HG02884 (cell line): Measurements from ENCODE around the gene DCP2.

ENCODE experiments used
- ATAC-seq: cut with Tn5 transposase; IDR thresholded peaks from one replicate; pipeline ENCODE4 v1.9.1; 2021; ENCODE audit warnings: mild to moderate bottlenecking, moderate library complexity; ENCODE audit not compliant: unreplicated experiment

Gene DCP2

GRCh38 chr5:113042491-113043243 lies 66.1 kb downstream of the DCP2 start:
- no peak for ATAC-seq

DNA sequence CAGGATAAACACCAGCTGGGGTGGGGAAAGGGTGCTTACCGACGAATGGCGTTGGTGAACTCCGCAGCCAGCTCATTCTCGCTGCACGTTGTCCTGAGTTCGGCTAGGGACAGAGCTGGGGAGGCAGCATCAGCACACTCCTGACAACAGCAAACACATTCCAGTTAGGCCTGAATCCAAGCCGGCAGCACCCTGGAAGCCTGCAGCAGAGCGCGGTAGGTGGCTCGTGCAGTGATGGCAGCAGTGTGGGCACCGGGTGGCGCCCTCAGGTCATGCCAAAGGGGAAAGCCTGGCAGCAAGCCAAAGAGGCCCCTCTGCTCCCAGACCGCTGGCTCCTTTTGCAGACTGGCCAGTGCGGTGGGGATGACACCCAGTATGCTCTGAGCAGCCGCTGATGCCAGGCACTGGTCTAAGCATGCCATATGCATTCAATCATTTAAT lies 66.9 kb downstream of the DCP2 start:
- no peak for ATAC-seq

- no peak for ATAC-seq
Observed at GRCh38 chr5:113044776-113045465, 68.3 kb downstream of the DCP2 start.

DNA sequence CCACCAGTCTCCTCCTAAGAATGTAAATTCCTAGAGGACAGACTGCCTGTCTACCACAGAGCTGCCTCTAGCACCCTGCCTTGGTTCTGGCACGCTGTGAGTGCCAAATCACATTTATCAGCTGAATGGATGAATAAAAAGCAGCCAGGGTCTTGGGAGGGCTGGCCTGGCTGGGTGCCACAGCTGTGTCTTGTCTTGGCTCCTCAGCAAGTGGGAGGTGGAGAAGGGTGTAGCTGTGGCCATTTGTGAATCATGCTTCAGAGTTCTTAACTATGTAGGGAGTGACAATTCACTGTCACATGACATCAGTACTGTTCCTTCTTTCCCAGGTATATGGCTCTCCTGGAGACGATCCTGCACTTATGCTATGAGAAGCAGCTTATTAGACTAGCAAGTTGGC lies 70.6 kb downstream of the DCP2 start:
- no peak for ATAC-seq

DNA sequence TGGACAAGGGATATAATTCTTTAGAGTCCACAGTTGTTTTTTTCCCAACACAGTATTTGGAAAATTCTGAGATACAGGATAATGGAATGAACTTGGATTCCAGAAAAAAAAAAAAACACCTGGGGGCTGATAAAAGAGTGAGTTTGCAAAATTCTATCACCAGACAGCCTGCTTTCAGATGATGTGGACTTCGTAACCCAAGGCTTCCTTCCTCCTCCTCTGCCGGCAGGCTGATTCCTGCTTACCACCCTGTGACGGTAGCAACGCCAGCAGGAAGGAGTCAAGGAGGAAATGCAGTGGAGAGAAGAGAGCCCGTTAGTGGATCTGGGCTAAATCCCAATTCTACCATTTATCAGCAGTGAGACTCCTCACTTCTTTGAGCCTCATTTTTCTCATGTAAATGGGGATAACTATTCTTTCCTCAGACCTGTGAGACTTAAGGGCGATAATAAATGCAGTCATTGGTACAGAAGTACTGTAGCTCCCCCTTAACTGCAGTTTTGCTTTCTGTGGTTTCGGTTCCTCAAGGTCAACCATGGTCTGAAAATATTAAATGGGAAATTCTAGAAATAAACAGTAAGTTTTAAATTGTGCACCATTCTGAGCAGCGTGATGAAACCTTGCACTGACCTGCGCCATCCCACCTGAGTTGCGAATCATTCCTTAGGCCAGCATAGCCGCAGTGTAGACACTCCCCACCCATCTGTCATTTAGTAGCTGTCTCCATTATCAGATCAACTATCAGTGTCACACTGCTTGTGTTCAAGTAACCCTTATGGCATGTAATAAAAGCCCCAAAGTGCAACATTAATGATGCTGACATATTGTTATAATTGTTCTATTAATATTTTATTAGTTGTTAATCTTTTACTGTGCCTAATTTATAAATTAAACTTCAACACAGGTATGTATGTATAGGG lies 71.4 kb downstream of the DCP2 start:
- ATAC-seq = peak; percentile 93

- no peak for ATAC-seq
Observed at GRCh38 chr5:113048931-113049330, 72.3 kb downstream of the DCP2 start.

- no peak for ATAC-seq
Observed at GRCh38 chr5:113050721-113051382, 74.3 kb downstream of the DCP2 start.

- ATAC-seq = no peak
Observed at GRCh38 chr5:113052041-113052795, 75.6 kb downstream of the DCP2 start.

DNA sequence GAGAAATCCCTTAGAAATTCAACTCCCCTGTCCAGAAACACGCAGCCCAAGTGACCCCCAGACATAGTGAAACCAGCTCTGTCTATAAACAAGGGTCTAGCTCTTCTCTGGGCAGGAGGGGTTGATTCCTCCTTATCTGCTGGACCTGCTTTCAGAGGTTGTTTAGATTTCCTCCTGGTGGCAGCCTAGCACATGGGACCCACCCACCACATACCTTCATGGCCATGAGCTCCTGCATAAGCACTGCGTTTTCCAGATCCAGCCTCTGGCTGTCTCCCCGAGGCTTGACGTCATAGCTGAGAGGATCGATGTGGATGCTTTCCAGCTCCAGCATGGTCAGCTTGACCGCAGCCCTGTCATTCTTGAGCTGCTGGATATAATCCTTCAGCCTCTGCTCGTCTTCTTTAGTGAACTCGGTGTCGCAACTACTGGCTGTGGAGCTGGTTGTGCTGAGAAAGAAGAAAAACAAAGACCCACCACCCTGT lies 77.0 kb downstream of the DCP2 start:
- ATAC-seq = no peak

DNA sequence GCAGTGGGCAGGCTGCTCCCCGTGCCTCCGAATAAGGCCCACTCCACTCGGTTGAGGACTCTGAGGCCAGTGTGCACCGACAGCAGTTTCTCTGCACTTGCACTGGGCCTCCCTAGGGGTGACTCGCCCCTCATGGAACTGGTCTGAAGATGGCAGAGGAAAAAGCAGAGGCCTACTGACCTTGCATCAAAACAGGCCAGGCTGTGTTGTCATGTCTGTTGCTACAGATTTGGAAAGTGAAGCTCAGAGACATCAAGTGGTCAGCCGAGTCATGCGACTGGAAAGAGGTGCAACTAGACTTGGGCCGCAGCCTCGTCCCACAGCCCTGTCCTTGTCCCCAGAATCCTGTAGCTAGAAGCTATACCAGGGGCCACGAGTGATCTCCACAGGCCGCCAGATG lies 78.3 kb downstream of the DCP2 start:
- ATAC-seq = no peak

GRCh38 chr5:113056988-113057387 lies 80.4 kb downstream of the DCP2 start:
- no peak for ATAC-seq

DNA sequence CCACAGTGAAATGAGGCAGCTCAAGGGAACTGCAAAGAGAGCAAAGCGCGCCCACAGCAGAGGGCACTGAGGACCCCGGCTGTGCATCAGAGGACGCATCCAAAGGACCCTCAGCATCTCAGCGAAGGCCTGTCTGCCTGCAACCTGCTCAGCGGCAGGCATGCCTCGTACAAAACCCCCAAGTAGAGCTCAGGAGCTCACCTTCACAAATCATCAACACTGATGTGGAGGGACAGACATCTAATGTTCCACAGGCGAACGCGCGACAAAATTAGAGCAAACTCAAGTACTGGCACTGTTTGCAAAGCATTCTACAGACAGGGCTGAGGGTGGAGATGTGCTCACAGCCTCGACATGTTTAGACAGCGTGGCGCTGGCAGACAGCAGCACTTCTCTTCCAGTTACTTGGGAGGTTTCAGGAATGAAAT lies 81.0 kb downstream of the DCP2 start:
- ATAC-seq = no peak

GRCh38 chr5:113058269-113058668 lies 81.7 kb downstream of the DCP2 start:
- ATAC-seq = no peak

- ATAC-seq = no peak
Observed at GRCh38 chr5:113058706-113059226, 82.2 kb downstream of the DCP2 start.

GRCh38 chr5:113059232-113060040 lies 82.8 kb downstream of the DCP2 start:
- ATAC-seq = no peak

- no peak for ATAC-seq
Observed at GRCh38 chr5:113060408-113061025, 83.9 kb downstream of the DCP2 start.

GRCh38 chr5:113061846-113062780 lies 85.5 kb downstream of the DCP2 start:
- ATAC-seq = no peak
